AG04449 (cell line): ENCODE data around the gene PIAS1.

Experiments
- CTCF ChIA-PET: fragments of 350-600 bp; formaldehyde crosslinking; extraction: SDS; loops from one replicate; lab custom pipeline; 2021; ENCODE audit warnings: antibody characterized with exemption; lab: Yijun Ruan, JAX
- POLR2A ChIA-PET: fragments of 400-600, 350-600 bp; formaldehyde crosslinking; extraction: SDS; loops from one replicate; lab custom pipeline; 2020; ENCODE audit warnings: antibody characterized with exemption, inconsistent platforms; lab: Yijun Ruan, JAX
- DNase-seq: peaks from one replicate; pipeline ENCODE4 v3.0.0-alpha.2; 2010; ENCODE audit warnings: low read depth, low spot score
- H3K4me3 ChIP-seq: 2 replicates; pipeline ENCODE4 v1.5.1; 2011; ENCODE audit warnings: low read depth, mild to moderate bottlenecking, control low read depth, low read length
- CTCF ChIP-seq: IDR thresholded peaks from one replicate; pipeline ENCODE4 v1.5.1; 2011; ENCODE audit warnings: mild to moderate bottlenecking, moderate library complexity, low read length, control low read depth, inconsistent platforms; ENCODE audit not compliant: insufficient read depth; ENCODE audit errors: missing control alignments

The PIAS1 gene

DNA sequence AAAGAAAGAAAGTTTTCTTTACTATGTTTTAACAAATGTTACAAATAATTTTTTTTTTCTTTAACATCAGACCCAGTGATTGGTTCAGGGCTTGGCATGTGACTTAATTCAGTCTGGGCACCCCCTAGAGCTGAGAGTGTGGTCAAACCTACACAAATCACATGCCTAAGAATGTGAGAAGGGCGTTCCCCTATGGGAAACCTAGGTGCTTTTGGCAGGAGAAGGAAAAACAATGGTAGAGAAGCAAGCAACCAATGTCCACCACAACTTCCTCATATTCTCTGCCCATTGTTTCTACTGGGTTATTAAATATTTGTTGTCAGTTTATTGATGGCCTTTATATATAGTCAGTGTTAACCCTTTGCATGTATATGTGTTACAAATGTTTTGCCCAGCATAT lies 21.4 kb upstream of the PIAS1 start:
- CTCF ChIA-PET = no interaction called here
- POLR2A ChIA-PET = no interaction called here
- no peak for TF ChIP-seq CTCF
- H3K4me3 ChIP-seq = no peak overlapping the region
- DNase-seq = no peak

GRCh38 chr15:68034081-68034480 lies 20.0 kb upstream of the PIAS1 start:
- H3K4me3 ChIP-seq = no peak overlapping the region
- ChIA-PET CTCF (interaction anchor here (0.9 to 1.1 kb wide), 2 partner anchors 23 to 170 kb away, joined by 3 to 5 read pairs; no protein-coding TSS in a partner anchor), POLR2A (no interaction called here)
- TF ChIP-seq CTCF = no peak
- DNase-seq = no peak

DNA sequence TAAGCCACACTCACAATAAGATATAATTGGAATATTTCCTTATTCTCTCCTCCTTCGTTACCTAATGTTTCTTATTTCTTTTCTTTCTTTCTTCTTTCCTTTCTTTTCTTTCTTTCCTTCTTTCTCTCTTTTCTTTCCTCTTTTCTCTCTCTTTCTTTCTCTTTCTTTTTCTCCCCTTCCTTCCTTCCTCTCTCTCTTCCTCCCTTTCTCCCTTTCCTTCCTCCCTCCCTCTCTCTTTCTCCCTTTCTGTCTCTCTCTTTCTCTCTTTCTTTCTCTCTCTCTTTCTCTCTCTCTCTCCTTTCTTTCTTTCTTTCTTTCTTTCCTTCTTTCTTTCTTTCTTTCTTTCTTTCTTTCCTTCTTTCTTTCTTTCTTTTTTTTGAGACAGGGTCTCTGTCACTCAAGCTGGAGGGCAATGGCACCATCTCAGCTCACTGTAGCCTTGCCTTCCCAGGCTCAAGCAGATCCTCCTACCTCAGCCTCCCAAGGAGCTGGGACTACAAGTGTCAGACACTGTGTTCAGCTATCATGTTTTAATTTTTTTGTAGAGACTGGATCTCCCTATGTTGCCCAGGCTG lies 19.3 kb upstream of the PIAS1 start:
- CTCF ChIA-PET = interaction anchor here (1.1 kb wide), 1 partner anchor 22 kb away, joined by 3 read pairs; no protein-coding TSS in a partner anchor
- no peak for TF ChIP-seq CTCF
- POLR2A ChIA-PET = no interaction called here
- DNase-seq = no peak
- H3K4me3 ChIP-seq = no peak overlapping the region

DNA sequence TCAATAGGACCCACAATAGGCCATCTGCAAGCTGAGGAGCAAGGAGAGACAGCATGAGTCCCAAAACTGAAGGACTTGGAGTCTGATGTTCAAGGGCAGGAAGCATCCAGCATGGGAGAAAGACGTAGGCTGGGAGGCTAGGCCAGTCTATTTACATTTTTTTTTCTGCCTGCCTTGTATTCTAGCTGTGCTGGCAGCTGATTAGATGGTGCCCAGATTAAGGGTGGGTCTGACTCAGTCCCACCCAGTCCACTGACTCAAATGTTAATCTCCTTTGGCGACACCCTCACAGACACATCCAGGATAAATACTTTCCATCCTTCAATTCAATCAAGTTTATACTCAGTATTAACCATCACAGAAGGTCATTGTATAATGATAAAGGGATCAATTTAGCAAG lies 15.9 kb upstream of the PIAS1 start:
- H3K4me3 ChIP-seq = no peak overlapping the region
- CTCF ChIA-PET = no interaction called here
- no peak for TF ChIP-seq CTCF
- DNase-seq = no peak
- POLR2A ChIA-PET = no interaction called here

DNA sequence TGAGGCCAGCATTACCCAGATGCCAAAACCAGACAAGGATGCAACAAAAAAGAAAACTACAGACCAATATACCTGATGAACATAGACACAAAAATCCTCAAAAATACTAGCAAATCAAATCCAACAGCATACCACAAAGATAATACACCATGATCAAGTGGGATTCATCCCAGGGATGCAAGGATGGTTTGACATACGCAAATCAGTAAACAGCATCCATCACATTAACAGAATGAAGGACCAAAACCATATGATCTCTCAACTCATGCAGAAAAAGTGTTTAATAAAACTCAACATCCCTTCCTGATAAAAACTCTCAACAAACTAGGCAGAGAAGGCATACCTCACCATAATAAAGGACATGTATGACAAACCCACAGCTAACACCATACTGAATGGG lies 14.0 kb upstream of the PIAS1 start:
- no peak for DNase-seq
- no peak for TF ChIP-seq CTCF
- no peak overlapping the region for H3K4me3 ChIP-seq
- CTCF ChIA-PET = no interaction called here
- POLR2A ChIA-PET = no interaction called here

GRCh38 chr15:68042156-68042854 lies 11.8 kb upstream of the PIAS1 start:
- no peak overlapping the region for H3K4me3 ChIP-seq
- CTCF ChIA-PET = interaction anchor here (1.4 kb wide), 1 partner anchor 11 kb away, joined by 3 read pairs; the partner anchor contains the start of gene PIAS1
- TF ChIP-seq CTCF = no peak
- DNase-seq = no peak
- POLR2A ChIA-PET = no interaction called here
